Neuronal stem cell (in vitro differentiated cells): ENCODE results near the gene TEX48.

Experiments used
- DNase-seq: peaks from one replicate; pipeline ENCODE4 v3.0.0-alpha.2; 2013; ENCODE audit warnings: low spot score
- H2AFZ ChIP-seq: one replicate; pipeline ENCODE4 v1.6.1; 2013; ENCODE audit warnings: mild to moderate bottlenecking, low read length, inconsistent platforms
- H2AK5ac ChIP-seq: 2 replicates; pipeline ENCODE4 v1.6.1; 2013; ENCODE audit warnings: low read depth, mild to moderate bottlenecking, inconsistent platforms, low read length, moderate library complexity, mixed read lengths
- H2BK120ac ChIP-seq: 2 replicates; pipeline ENCODE4 v1.6.1; 2013; ENCODE audit warnings: low read depth, mild to moderate bottlenecking, inconsistent platforms, low read length, moderate library complexity, mixed read lengths
- H2BK12ac ChIP-seq: one replicate; pipeline ENCODE4 v1.6.1; 2013; ENCODE audit warnings: low read length, inconsistent platforms
- H2BK15ac ChIP-seq: 2 replicates; pipeline ENCODE4 v1.6.1; 2013; ENCODE audit warnings: mild to moderate bottlenecking, low read length, inconsistent platforms, mixed read lengths
- H2BK5ac ChIP-seq: one replicate; pipeline ENCODE4 v1.6.1; 2013; ENCODE audit warnings: inconsistent platforms, mild to moderate bottlenecking, low read length, moderate library complexity
- H3K14ac ChIP-seq: one replicate; pipeline ENCODE4 v1.6.1; 2013; ENCODE audit warnings: low read length, inconsistent platforms
- H3K18ac ChIP-seq: 2 replicates; pipeline ENCODE4 v1.6.1; 2013; ENCODE audit warnings: low read length, inconsistent platforms
- H3K23ac ChIP-seq: 2 replicates; pipeline ENCODE4 v1.6.1; 2013; ENCODE audit warnings: low read depth, mild to moderate bottlenecking, mixed read lengths, low read length, inconsistent platforms; ENCODE audit not compliant: poor library complexity
- H3K27ac ChIP-seq: replicated peaks from 3 replicates; pipeline ENCODE4 v1.5.1; 2013; ENCODE audit warnings: low read length, inconsistent platforms
- H3K27me3 ChIP-seq, 3 experiments: 2 replicates each; pipeline ENCODE4 v1.6.1; 2013; ENCODE audit warnings: low read length in 3 of 3, mild to moderate bottlenecking in 2 of 3, inconsistent platforms in 1 of 3, low read depth in 1 of 3, mixed read lengths in 1 of 3, moderate library complexity in 1 of 3; ENCODE audit not compliant: control insufficient read depth in 3 of 3, insufficient read depth in 3 of 3
- H3K36me3 ChIP-seq, 2 donors: replicated peaks in 1 of 2; 2 replicates each; pipeline ENCODE4 v1.6.1; 2013; ENCODE audit warnings: low read length in 2 of 2; ENCODE audit not compliant: control insufficient read depth in 2 of 2, insufficient read depth in 2 of 2
- H3K4ac ChIP-seq: 2 replicates; pipeline ENCODE4 v1.6.1; 2013; ENCODE audit warnings: inconsistent platforms, mild to moderate bottlenecking, low read length, moderate library complexity
- H3K4me1 ChIP-seq, 2 donors: 1 replicate in 1 of 2; 2 replicates in 1 of 2; pipeline ENCODE4 v1.6.1; 2013; ENCODE audit warnings: low read length in 2 of 2, low read depth in 1 of 2; ENCODE audit not compliant: control insufficient read depth in 2 of 2, insufficient read depth in 1 of 2
- H3K4me2 ChIP-seq: one replicate; pipeline ENCODE4 v1.6.1; 2013; ENCODE audit warnings: mild to moderate bottlenecking, low read length, inconsistent platforms; ENCODE audit not compliant: insufficient read depth, poor library complexity, severe bottlenecking
- H3K4me3 ChIP-seq, 2 donors: 2 replicates each; pipeline ENCODE4 v1.5.1; 2013; ENCODE audit warnings: low read length in 2 of 2, mild to moderate bottlenecking in 2 of 2, inconsistent platforms in 1 of 2, moderate library complexity in 1 of 2
- H3K79me1 ChIP-seq: one replicate; pipeline ENCODE4 v1.6.1; 2013; ENCODE audit warnings: low read depth, mild to moderate bottlenecking, inconsistent platforms, low read length, moderate library complexity
- H3K9ac ChIP-seq: one replicate; pipeline ENCODE4 v1.6.1; 2013; ENCODE audit warnings: mild to moderate bottlenecking, low read depth, low read length, inconsistent platforms; ENCODE audit not compliant: poor library complexity
- H3K9me3 ChIP-seq, 2 donors: replicated peaks in 1 of 2; 2 replicates each; pipeline versions ENCODE3 to v1.6.1; 2013; ENCODE audit warnings: low read length in 2 of 2, mild to moderate bottlenecking in 2 of 2, inconsistent platforms in 1 of 2, low read depth in 1 of 2, mixed read lengths in 1 of 2, moderate library complexity in 1 of 2; ENCODE audit not compliant: control insufficient read depth in 2 of 2, insufficient read depth in 1 of 2
- H4K8ac ChIP-seq: one replicate; pipeline ENCODE4 v1.6.1; 2013; ENCODE audit warnings: low read depth, mild to moderate bottlenecking, inconsistent platforms, low read length, moderate library complexity
- H4K91ac ChIP-seq: one replicate; pipeline ENCODE4 v1.6.1; 2013; ENCODE audit warnings: low read length, low read depth, mild to moderate bottlenecking, inconsistent platforms; ENCODE audit not compliant: poor library complexity
- WGBS, 2 donors: extraction: QIAGEN DNeasy Blood & Tissue Kit; methylation state at CpG; one replicate each; pipeline ENCODE4 v1.1.7; 2013; ENCODE audit warnings: missing lambda C conversion rate in 2 of 2, mixed read lengths in 1 of 2; ENCODE audit not compliant: insufficient read length in 2 of 2, insufficient replicate concordance in 1 of 2; ENCODE audit errors: extremely low coverage in 2 of 2; 5-methylcytosine and 5-hydroxymethylcytosine counted together

TEX48 gene

GRCh38 chr9:114619191-114619761 is 62.7 kb downstream of the TEX48 start:
- H3K27me3 ChIP-seq: no peaks in the 10 kb centered on the region
- no peak overlapping the region for H3K4me2 ChIP-seq
- no peak overlapping the region for H3K9ac ChIP-seq
- H3K4me1 ChIP-seq: no peaks in the 10 kb centered on the region
- no peaks in the 10 kb centered on the region for H3K79me1 ChIP-seq
- no peak overlapping the region for H2AK5ac ChIP-seq
- no peak overlapping the region for H3K27ac ChIP-seq
- H3K14ac ChIP-seq: no peak overlapping the region
- H4K8ac ChIP-seq: no peak overlapping the region
- H2BK15ac ChIP-seq: no peak overlapping the region
- H3K4ac ChIP-seq: no peak overlapping the region
- no peak overlapping the region for H3K23ac ChIP-seq
- no peak overlapping the region for H3K4me3 ChIP-seq
- H3K18ac ChIP-seq: no peak overlapping the region
- no peak overlapping the region for H4K91ac ChIP-seq
- DNase-seq: no peak
- H3K36me3 ChIP-seq: no peaks in the 10 kb centered on the region
- H2BK120ac ChIP-seq: no peak overlapping the region
- H2BK12ac ChIP-seq: no peak overlapping the region
- H2AFZ ChIP-seq: no peak overlapping the region
- no peak overlapping the region for H2BK5ac ChIP-seq
- no peaks in the 10 kb centered on the region for H3K9me3 ChIP-seq
- WGBS, 2 donors: no CpG with 5 or more reads among the region's 13 CpGs

GRCh38 chr9:114616684-114617520 is 65.1 kb downstream of the TEX48 start:
- no CpG with 5 or more reads among the region's 4 CpGs for WGBS, 2 donors

More at GRCh38 chr9:114616684-114617520, 65.1 kb downstream of the TEX48 start:
- Histone ChIP-seq H2BK12ac (no peak overlapping the region), H3K4me1 (peaks cover 0 to 5% of the 10 kb centered on the region in 2 donors), H4K91ac (no peak overlapping the region), H3K9me3 (no peaks in the 10 kb centered on the region), H2BK5ac (no peak overlapping the region), H2BK15ac (no peak overlapping the region), H3K9ac (no peak overlapping the region), H3K27ac (no peak overlapping the region), H3K18ac (no peak overlapping the region), H2AFZ (no peak overlapping the region), H4K8ac (no peak overlapping the region), H2AK5ac (no peak overlapping the region), H3K79me1 (no peaks in the 10 kb centered on the region), H3K4ac (no peak overlapping the region), H3K4me3 (no peak overlapping the region), H3K23ac (no peak overlapping the region), H3K36me3 (no peaks in the 10 kb centered on the region), H3K27me3 (peaks cover 0 to 11% (median 0%) of the 10 kb centered on the region in 3 experiments), H3K4me2 (no peak overlapping the region), H3K14ac (no peak overlapping the region), H2BK120ac (no peak overlapping the region)
- no peak for DNase-seq
